Inflammatory macrophage treated with lipopolysaccharide for 1 hour (primary cell): ENCODE data around the gene VPS25.
"Not testable (repeated sequence)": the region's sequence is repeated elsewhere in the genome, so short reads cannot be mapped to it uniquely, and the experiment has no call there.

Experiments
- DNase-seq, 2 donors: peaks; one replicate each; pipeline ENCODE4 v3.0.0-alpha.2; 2020 to 2022

VPS25 gene

GRCh38 chr17:42773290-42774035 is at the start of gene VPS25:
Gene VPS25, plus strand, starts transcription at chr17:42773449. Its CDS starts 27 bp downstream, at chr17:42773476.
- peak; percentile 79 to 86 for DNase-seq

GRCh38 chr17:42723636-42724035 is 49.6 kb upstream of the VPS25 start:
- DNase-seq = no peak

DNA sequence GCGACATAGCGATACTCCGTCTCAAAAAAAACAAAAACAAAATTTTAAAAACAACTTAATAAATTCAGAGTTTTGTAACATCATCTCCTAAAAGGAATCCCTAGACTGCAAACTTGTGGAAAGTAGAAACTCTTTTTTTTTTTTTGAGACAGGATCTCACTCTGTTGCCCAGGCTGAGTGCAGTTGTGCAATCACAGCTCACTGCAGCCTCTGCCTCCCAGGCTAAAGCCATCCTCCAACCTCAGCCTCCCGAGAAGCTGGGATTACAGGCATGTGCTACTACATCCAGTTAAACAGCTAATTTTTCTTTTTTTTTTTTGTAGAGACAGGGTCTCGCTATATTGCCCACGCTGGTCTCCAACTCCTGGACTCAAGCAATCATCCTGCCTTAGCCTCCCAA is 48.1 kb upstream of the VPS25 start:
- DNase-seq = no peak

GRCh38 chr17:42740699-42741098 is 32.5 kb upstream of the VPS25 start:
- DNase-seq = peak in 1 of 2 donors; percentile 24

DNA sequence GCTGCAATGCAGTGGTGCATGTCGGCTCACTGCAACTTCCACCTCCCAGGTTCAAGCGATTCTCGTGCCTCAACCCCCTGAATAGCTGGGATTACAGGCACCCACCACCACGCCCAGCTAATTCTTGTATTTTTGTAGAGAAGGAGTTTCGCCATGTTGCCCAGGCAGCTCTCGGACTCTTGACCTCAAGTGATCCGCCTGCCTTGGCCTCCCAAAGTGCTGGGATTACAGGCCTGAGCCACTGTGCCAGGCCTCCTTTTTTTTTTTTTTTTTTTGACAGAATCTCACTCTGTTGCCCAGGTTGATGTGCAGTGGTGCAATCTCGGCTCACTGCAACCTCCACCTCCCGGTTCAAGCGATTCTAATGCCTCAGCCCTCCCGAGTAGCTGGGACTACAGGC is 30.3 kb upstream of the VPS25 start:
- not testable (repeated sequence) for DNase-seq

GRCh38 chr17:42743595-42744282 is 29.5 kb upstream of the VPS25 start:
- no peak for DNase-seq

GRCh38 chr17:42744283-42744805 is 28.9 kb upstream of the VPS25 start:
- DNase-seq = peak; percentile 30 to 38

GRCh38 chr17:42744806-42745617 is 28.2 kb upstream of the VPS25 start, which contains the start of gene EZH1:
Gene EZH1, minus strand, starts transcription at chr17:42745040. Its CDS starts 16,099 bp downstream, at chr17:42728941.
- DNase-seq = peak; percentile 79 to 89

DNA sequence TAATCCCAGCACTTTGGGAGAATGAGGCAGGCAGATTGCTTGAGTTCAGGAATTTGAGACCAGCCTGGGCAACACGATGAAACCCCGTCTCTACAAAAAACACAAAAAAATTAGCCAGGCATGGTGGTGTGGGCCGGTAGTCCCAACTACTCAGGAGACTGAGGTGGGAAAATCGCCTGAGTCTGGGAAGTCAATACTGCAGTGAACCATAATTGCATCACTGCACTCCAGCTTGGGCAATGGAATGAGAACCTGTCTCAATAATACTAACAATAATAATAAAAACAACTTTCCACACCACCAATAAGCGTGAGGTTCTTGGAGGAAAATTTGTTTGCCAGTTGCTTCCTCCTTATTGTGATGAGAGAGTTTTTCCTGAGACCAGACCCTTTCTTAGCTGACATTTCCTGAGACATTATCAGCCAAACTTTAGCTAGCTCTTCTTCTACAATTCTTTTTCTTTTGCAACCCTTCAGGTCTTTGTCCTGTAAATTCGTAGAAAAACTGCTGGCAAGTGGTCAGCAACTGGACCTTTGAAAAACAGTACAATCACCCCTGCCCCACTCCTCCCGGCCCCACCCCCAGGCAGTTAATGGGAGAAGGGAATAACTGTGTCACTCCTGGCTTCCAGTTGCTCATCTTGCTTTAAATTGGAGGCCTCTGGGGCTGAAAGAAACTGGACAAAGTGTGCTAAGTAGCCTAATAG is 24.9 kb upstream of the VPS25 start:
- DNase-seq = no peak

GRCh38 chr17:42748908-42749798 is 24.1 kb upstream of the VPS25 start:
- DNase-seq = no peak

DNA sequence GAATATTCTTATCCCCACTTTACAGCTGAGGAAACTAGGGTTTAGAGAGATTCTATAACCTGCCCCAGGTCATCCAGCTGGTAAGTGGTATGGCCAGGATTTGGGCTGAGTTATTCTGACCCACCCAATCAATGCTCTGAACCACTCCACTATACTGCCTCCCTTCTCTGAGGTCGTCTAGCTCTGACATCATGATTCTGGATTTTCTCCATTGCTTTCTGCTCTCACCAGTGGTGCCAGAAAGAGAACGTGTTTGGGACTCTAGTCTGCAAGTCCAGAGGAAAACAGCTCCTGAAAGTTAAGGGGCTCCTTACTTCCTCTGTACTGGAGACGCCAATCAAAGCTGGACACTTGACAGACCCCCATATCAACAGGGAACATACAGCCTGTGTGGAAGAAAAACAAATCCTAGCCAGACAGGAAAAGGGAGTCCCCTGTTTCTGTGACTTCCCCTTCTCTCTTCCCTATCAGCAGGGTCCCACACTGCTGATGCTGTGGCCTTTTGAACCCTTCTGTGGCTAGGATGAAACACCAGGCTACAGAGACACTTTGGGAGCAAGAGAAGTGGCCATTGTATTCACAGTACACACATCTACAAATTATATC is 22.4 kb upstream of the VPS25 start:
- DNase-seq = peak; percentile 45 to 52

DNA sequence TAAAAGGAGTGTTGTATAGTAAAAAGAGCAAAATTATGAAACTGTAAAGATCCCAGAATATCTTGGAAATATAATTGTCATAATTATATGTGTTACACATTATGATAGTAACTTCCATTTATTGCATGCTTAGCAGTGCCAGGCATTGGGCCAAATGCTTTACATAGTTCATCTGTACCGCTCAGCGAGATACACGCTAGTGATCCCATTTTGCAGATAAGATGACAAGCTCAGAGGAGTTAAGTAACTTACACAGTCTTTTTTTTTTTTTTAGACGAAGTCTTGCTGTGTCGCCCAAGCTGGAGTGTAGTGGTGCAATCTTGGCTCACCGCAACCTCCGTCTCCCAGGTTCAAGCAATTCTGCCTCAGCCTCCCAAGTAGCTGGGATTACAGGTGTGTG is 21.6 kb upstream of the VPS25 start:
- DNase-seq = no peak

DNA sequence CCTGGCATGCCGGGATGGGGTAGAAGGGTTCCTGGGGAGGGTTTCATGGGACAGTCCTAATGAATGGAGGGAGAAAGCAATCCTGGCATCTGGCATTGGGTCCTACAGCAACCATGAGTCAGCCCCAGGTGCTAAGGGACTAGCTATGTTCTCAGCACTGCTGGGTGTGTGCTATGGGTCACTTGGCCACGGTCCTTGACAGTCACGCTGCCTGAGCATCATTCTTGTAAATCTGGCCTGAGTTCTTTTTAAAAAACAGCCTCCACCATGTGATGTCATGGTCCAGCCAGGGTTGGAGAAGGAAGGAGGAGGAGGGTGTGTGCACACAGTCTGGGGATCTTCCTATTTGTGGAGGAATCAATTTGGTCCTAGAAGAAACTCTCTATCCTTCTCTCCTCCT is 18.5 kb upstream of the VPS25 start:
- DNase-seq = peak in 1 of 2 donors; percentile 22

DNA sequence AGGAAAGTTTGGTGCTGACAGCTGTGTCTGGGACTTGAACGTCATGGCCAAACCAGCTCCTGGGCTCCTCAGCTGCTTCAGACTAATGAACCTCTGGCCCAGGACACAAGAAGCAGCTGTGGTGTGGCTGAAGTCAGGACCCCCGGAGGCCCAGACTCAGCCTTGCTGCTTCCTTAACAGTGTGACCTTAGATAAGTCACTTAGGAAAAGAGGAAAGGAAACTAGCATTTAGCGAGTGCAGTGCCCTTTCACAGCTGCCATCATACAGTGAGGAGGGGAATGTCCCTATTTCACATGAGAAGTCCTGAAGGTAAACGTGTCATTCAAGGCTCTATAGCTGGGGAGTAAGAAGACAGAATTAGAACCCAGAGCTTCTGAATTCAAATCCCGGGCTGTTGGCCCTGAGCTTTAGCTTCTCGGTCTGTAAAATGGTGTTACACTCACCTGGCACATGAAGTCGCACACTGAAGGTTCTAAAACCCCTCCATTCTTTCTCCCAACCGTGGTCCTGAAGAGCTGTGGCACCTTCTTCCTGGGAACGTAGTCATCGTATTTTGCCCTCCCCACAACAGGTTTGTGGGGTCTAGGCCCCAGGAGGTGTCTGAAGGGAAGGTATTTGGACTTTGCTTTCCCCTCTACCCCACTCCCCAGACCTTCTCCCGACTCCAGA is 13.1 kb upstream of the VPS25 start:
- peak; percentile 69 to 79 for DNase-seq

DNA sequence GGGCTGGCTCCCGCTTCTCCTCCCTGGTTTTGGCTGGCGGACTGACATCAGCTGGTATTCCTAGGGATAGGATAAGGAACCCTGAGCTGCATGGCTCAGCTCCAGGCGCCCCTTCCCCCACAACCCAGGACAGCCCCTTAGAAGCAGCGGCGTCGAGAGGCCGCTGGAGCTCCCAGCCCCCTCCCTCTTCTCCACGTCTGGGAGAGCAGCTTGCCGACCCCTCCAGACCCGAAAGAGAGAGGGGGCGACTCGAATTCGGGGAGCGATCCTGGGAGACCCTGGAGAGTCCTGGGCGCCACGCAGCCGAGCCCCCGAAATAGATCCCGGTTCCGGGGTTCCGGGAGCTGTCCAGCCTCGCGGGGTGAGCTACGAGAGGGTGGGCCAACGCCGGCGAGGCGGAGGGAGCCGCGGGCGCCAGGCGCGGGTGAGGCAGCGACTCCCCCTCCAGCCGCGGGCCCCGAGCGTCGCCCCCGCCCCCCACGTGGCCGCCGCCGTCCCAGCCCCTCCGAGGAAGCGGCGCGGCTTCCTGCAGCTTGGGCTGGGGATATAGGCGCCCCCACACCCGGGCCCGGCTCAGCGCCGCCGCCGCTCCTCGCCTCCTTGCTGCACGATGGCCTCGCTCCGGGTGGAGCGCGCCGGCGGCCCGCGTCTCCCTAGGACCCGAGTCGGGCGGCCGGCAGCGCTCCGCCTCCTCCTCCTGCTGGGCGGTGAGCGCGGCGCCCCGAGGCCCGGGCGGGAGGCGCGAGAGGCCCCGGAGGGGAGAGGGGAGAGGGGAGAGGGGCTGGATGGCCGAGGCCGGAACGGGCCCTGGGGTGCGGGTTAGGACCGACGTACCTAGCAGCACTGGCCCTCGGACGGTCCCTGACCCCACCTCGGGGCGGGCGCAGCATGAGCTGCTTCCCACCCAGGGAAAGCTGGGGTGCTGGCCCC is 12.3 kb upstream of the VPS25 start, which contains the start of gene RAMP2:
Gene RAMP2, plus strand, starts transcription at position 576 of the 930 bp plus-strand sequence. Its CDS starts 35 bp downstream, at position 611.
- DNase-seq = no peak

- DNase-seq = no peak
Observed at GRCh38 chr17:42761638-42762037, 11.6 kb upstream of the VPS25 start.

GRCh38 chr17:42766124-42766523 is 7.1 kb upstream of the VPS25 start:
- no peak for DNase-seq

DNA sequence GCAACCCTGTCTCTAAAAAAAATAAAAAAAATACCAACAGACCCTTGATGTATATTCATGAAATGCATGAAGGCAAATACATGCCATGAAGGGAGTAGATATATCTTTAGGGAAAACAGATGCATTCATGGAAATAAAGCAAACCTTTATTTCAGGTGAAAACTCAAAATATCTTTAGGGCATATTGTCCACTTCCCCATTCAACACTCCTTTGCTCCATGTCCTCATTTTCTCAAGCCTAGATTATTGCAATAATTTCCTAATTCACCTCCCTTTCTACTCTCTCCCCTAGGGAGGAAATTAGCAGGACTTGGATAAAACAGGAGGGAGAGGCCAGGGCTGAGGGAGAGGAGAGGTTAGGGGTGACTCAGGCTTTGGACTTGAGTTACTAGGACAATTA is 5.7 kb upstream of the VPS25 start:
- no peak for DNase-seq

DNA sequence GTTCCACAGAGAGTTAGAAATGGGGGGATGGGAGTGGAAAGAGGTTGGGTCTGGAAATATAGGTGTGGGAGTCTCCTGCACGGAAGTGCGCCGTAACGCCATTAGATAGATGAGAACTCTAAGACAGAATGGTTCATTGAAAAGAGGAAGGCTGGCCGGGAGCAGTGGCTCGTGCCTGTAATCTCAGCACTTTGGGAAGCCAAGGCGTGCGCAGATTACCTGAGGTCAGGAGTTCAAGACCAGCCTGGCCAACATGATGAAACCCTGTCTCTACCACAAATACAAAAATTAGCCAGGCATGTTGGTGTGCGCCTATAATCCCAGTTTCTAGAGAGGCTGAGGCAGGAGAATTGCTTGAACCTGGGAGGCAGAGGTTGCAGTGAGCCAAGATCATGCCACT is 5.2 kb upstream of the VPS25 start:
- not testable (repeated sequence) for DNase-seq
